HEK293T (cell line): ENCODE measurements around the gene KRTAP6-3.

Experiments
- BHLHE40 ChIP-seq: fragments of 450-650 bp; IDR thresholded peaks from 2 replicates; pipeline ENCODE4 v1.6.1; 2016; ENCODE audit warnings: mild to moderate bottlenecking, moderate library complexity, borderline replicate concordance
- FOXM1 ChIP-seq: fragments of 450-650 bp; IDR thresholded peaks from 2 replicates; pipeline ENCODE4 v1.6.1; 2017; ENCODE audit warnings: mild to moderate bottlenecking, borderline replicate concordance
- HDGF ChIP-seq: fragments of 450-650 bp; IDR thresholded peaks from 2 replicates; pipeline ENCODE4 v1.6.1; 2017; ENCODE audit warnings: antibody characterized with exemption, borderline replicate concordance
- SP1 ChIP-seq: fragments of 450-650 bp; IDR thresholded peaks from 2 replicates; pipeline ENCODE4 v1.6.1; 2017
- SUZ12 ChIP-seq: fragments of 450-650 bp; IDR thresholded peaks from 2 replicates; pipeline ENCODE4 v1.6.1; 2016; ENCODE audit warnings: mild to moderate bottlenecking
- TARDBP ChIP-seq: fragments of 450-650 bp; IDR thresholded peaks from 2 replicates; pipeline ENCODE4 v1.6.1; 2016

GRCh38 chr21:30600787-30601186 is 8.5 kb downstream of the KRTAP6-3 start, which contains the start of gene KRTAP22-1:
- TF ChIP-seq TARDBP (no peak), SP1 (no peak), FOXM1 (no peak), SUZ12 (no peak), BHLHE40 (no peak), HDGF (no peak)
